Heart left ventricle (tissue), 16 donors: ENCODE results near the gene CALU. TPM values are rescaled to one million over a fixed set of nuclear protein-coding genes. Genes with fewer than 3 reads are reported as not detected.

Source experiments
- ATAC-seq, 4 donors: fragments of 200-7000 bp; cut with Tn5 transposase; one replicate each; pipeline ENCODE4 v1.9.1; 2020 to 2022; ENCODE audit warnings: moderate library complexity in 4 of 4, mild to moderate bottlenecking in 3 of 4, moderate number of reproducible peaks in 1 of 4
- DNase-seq, 5 donors: peaks; one replicate each; pipeline ENCODE4 v3.0.0-alpha.2; 2020
- H3K27ac ChIP-seq, 12 donors: fragments of 200-600 bp; sonication (generic) in 4 of 12; one replicate each; pipeline versions ENCODE4 v1.5.0 to v1.8.0; 2016 to 2022; ENCODE audit warnings: mild to moderate bottlenecking in 2 of 12
- H3K27me3 ChIP-seq, 9 donors: fragments of 200-600 bp; sonication (generic) in 2 of 9; one replicate each; pipeline versions ENCODE4 v1.5.1 to v1.8.0; 2016 to 2022; ENCODE audit warnings: mild to moderate bottlenecking in 3 of 9
- H3K36me3 ChIP-seq, 9 donors: fragments of 200-600 bp; sonication (generic) in 2 of 9; one replicate each; pipeline versions ENCODE4 v1.5.0 to v1.8.0; 2018 to 2022; ENCODE audit warnings: mild to moderate bottlenecking in 2 of 9
- H3K4me1 ChIP-seq, 12 donors: fragments of 200-600 bp; sonication (generic) in 4 of 12; one replicate each; pipeline versions ENCODE4 v1.5.0 to v1.8.0; 2016 to 2022; ENCODE audit warnings: mild to moderate bottlenecking in 3 of 12
- H3K4me3 ChIP-seq, 12 donors: fragments of 200-600 bp; sonication (generic) in 4 of 12; one replicate each; pipeline versions ENCODE4 v1.5.0 to v1.8.0; 2017 to 2022; ENCODE audit warnings: mild to moderate bottlenecking in 9 of 12, moderate library complexity in 4 of 12
- H3K9me3 ChIP-seq, 12 donors: fragments of 200-600 bp; sonication (generic) in 4 of 12; one replicate each; pipeline versions ENCODE4 v1.5.0 to v1.8.0; 2016 to 2022; ENCODE audit warnings: mild to moderate bottlenecking in 1 of 12
- CTCF ChIP-seq, 12 donors: fragments of 200-600 bp; sonication (generic) in 4 of 12; IDR thresholded peaks; one replicate each; pipeline versions ENCODE4 v1.5.0 to v1.8.0; 2018 to 2022; ENCODE audit warnings: antibody characterized with exemption in 12 of 12, mild to moderate bottlenecking in 5 of 12
- POLR2A ChIP-seq, 2 donors: fragments of 450-650 bp; IDR thresholded peaks; one replicate each; pipeline ENCODE4 v1.6.1; 2017; ENCODE audit warnings: antibody characterized with exemption in 2 of 2, mild to moderate bottlenecking in 2 of 2, moderate library complexity in 2 of 2
- WGBS, 4 donors: extraction: QIAGEN DNeasy Blood & Tissue Kit in 2 of 4; methylation state at CpG; one replicate each; pipeline versions ENCODE4 v1.1.5 to v1.1.7; 2013 to 2018; 5-methylcytosine and 5-hydroxymethylcytosine counted together
- intact Hi-C, 10 donors: fragments of 100-400 bp; cut with DNase I; formaldehyde crosslinking; loops; one replicate each; pipeline versions ENCODE4 v1.11.1 to v1.14.2; 2022
- polyA plus RNA-seq, 2 donors: library from polyadenylated mRNA; stranded (reverse); fragments of 200-250 nt; gene quantifications; one replicate each; pipeline ENCODE4 v1.2.3, GENCODE V29; 2013
- total RNA-seq, 9 donors: library from RNA; depleted of rRNA in 2 of 9; stranded (reverse); fragments of >200 nt in 2 of 9; fragmentation: NEBNext Ultra II Directional in 3 of 9; extraction: Animal tissue kit (Norgen Biotek cat#: 25700) in 3 of 9; gene quantifications; one replicate each; pipeline versions ENCODE4 v1.1.0 to v1.2.4, GENCODE V29; 2016 to 2023
- donor health status: ischemic (EF 13 %, LVEDD 7.1; RV severe dilation, severe dysfunction).
- donor health status: healthy with polysubstance abuse.
- donor health status: DM: no; HTN: yes; CAD: no.
- donor health status: DM: no; HTN: no; CAD: no.
- donor health status: ischemic (EF 25% LVEDD 6.9; RV normal size, moderate dysfunction).
- donor health status: ischemic (EF 25% LVEDD 5.7; RV mildly dilated, moderate dysfunction).
- donor health status: healthy.
- donor health status: DM: yes; HTN: yes; CAD: no.
- donor health status: ischemic (EF 35%, LVEDD 5.7; RV mildly dilated, moderate dysfunction).
- donor health status: nonischemic (EF 11% LVEDD 7.7; RV severe dilation, severe dysfunction).
- donor health status: DM: yes; HTN: yes; CAD: no.
- donor health status: PGD.
- donor health status: ischemic (EF 29% LVEDD 5.4; RV normal size, mild dysfunction).
- donor health status: nonischemic (EF 23%, LVEDD 6.1; RV moderate dilation, normal function).

CALU gene
- total and polyA plus RNA-seq, 11 donors = 51.4 to 689 (median 257) TPM

GRCh38 chr7:128701062-128701785 lies 37.9 kb upstream of the CALU start:
- H3K27ac ChIP-seq = no peak overlapping the region
- no peak for ATAC-seq
- TF ChIP-seq POLR2A (IDR thresholded peaks at IDR 0.05) = no peak
- TF ChIP-seq CTCF (IDR thresholded peaks at IDR 0.05) = no peak
- WGBS, 4 donors = 79 to 84% (median 82%) methylated on average over 6 of the region's 6 CpGs
- no peaks in the 10 kb centered on the region for H3K9me3 ChIP-seq
- intact Hi-C loops = no loop called here
- H3K36me3 ChIP-seq = no peaks in the 10 kb centered on the region
- peaks cover 0 to 12% (median 0%) of the 10 kb centered on the region in 12 donors for H3K4me1 ChIP-seq
- DNase-seq = no peak
- peaks cover 0 to 45% (median 23%) of the 10 kb centered on the region in 9 donors for H3K27me3 ChIP-seq
- H3K4me3 ChIP-seq = no peak overlapping the region

DNA sequence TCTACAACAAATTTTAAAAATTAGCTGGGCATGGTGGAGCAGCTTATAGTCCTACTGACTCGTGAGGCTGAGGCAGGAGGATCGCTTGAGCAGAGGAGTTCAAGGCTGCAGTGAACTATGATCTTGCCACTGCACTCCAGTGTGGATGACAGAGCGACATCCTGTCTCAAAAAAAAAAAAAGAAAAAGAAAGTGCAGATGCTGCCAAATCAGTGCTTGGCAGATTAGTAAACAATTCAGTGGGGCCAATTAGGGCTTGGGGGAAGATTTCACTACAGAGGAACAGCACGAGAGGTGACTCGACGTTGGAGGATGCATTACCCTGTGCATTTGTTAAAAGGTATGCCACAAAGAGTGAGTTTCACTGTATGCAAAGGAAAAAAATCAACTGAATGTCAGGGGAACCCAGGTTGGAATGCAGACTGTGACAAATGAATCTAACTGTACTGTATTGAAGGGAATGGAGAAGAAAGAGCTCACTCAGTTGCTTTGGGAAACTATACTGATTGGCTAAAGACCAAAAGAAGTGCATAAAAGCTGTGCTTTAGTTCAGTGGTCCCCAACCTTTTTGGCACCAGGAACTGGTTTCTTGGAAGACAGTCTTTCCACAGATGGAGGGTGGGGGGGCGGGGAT lies 35.4 kb upstream of the CALU start:
- H3K27ac ChIP-seq = no peak overlapping the region
- peaks cover 0 to 4% (median 0%) of the 10 kb centered on the region in 12 donors for H3K4me1 ChIP-seq
- H3K9me3 ChIP-seq = no peaks in the 10 kb centered on the region
- H3K27me3 ChIP-seq = peaks cover 0 to 20% (median 12%) of the 10 kb centered on the region in 9 donors
- no peak for ATAC-seq
- no peak overlapping the region for H3K4me3 ChIP-seq
- no peak for TF ChIP-seq POLR2A (IDR thresholded peaks at IDR 0.05)
- no peak for TF ChIP-seq CTCF (IDR thresholded peaks at IDR 0.05)
- no peak for DNase-seq
- no peaks in the 10 kb centered on the region for H3K36me3 ChIP-seq
- intact Hi-C loops = no loop called here
- 53 to 68% (median 54%) methylated on average over 7 of the region's 7 CpGs for WGBS, 4 donors

DNA sequence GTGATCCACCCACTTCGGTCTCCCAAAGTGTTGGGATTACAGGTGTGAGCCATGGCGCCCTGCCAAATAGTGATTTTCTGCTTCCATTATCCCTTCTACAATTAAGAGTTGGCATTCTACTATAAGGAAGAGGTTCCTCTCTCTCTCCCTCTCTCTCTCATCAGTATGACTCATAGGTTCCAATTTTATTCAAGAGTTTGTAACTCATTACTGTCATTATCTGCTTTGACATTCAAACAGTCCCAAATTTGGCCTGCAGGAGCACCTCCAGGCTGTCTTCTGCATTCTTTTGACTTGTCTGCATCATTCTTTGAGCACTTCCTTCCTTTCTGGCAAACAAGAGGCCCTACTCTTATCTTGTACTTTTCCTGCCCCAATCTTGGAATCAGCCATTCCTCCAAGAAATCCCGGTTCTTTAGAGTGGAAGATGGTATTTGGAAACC lies 33.2 kb upstream of the CALU start:
- 70 to 84% (median 74%) methylated on average over 3 of the region's 3 CpGs for WGBS, 4 donors
- Histone ChIP-seq H3K36me3 (no peaks in the 10 kb centered on the region), H3K4me1 (peaks cover 0 to 5% (median 0%) of the 10 kb centered on the region in 12 donors), H3K27me3 (peaks cover 0 to 1% (median 0%) of the 10 kb centered on the region in 9 donors), H3K27ac (no peak overlapping the region), H3K4me3 (no peak overlapping the region), H3K9me3 (no peaks in the 10 kb centered on the region)
- DNase-seq (no peak), ATAC-seq (no peak)
- intact Hi-C loops = no loop called here
- TF ChIP-seq CTCF (IDR thresholded peaks at IDR 0.05) (no peak), POLR2A (IDR thresholded peaks at IDR 0.05) (no peak)

- ATAC-seq (no peak), DNase-seq (no peak)
- no peak overlapping the region for H3K27ac ChIP-seq
Observed at GRCh38 chr7:128707752-128708151, 31.4 kb upstream of the CALU start.

More at GRCh38 chr7:128707752-128708151, 31.4 kb upstream of the CALU start:
- Histone ChIP-seq H3K9me3 (peaks cover 0 to 3% (median 0%) of the 10 kb centered on the region in 12 donors), H3K4me1 (peaks cover 0 to 5% (median 0%) of the 10 kb centered on the region in 12 donors), H3K27me3 (no peaks in the 10 kb centered on the region), H3K4me3 (no peak overlapping the region), H3K36me3 (no peaks in the 10 kb centered on the region)
- TF ChIP-seq POLR2A (IDR thresholded peaks at IDR 0.05) (no peak), CTCF (IDR thresholded peaks at IDR 0.05) (no peak)
- 94 to 97% (median 96%) methylated on average over 1 of the region's 1 CpG for WGBS, 4 donors
- intact Hi-C loops = no loop called here
